SK-N-SH (cell line): ENCODE measurements around the gene BAD.

Experiments used
- CHD2 ChIP-seq: fragments of 150-350 bp; IDR thresholded peaks from 2 replicates; pipeline ENCODE4 v1.6.1; 2018; ENCODE audit warnings: low read length; ENCODE audit not compliant: partially characterized antibody
- CTCF ChIP-seq: fragments of 200-600 bp; sonication (generic); IDR thresholded peaks from 2 replicates; pipeline ENCODE4 v1.6.1; 2017; ENCODE audit warnings: antibody characterized with exemption, mild to moderate bottlenecking, moderate library complexity
- FOSL2 ChIP-seq: IDR thresholded peaks from 2 replicates; pipeline ENCODE4 v1.4.0; 2012; ENCODE audit warnings: low read depth, mild to moderate bottlenecking, moderate library complexity, borderline replicate concordance
- IRF3 ChIP-seq: fragments of 150-350 bp; IDR thresholded peaks from 2 replicates; pipeline ENCODE4 v1.6.1; 2016; ENCODE audit warnings: mild to moderate bottlenecking, low read depth, low read length
- JUND ChIP-seq: IDR thresholded peaks from 2 replicates; pipeline ENCODE4 v1.4.0; 2012
- POLR2AphosphoS5 ChIP-seq: IDR thresholded peaks from 2 replicates; pipeline ENCODE4 v1.6.1; 2012; ENCODE audit warnings: low read depth, low read length
- SIN3A ChIP-seq: IDR thresholded peaks from 2 replicates; pipeline ENCODE4 v1.6.1; 2012; ENCODE audit warnings: low read depth, mild to moderate bottlenecking, low read length, moderate library complexity, borderline replicate concordance
- TF ChIP-seq, protein P1 (sequence below): IDR thresholded peaks from 2 replicates; pipeline ENCODE4 v1.4.0; 2012; ENCODE audit warnings: low read depth
- TF ChIP-seq, protein P2 (sequence below): IDR thresholded peaks from 2 replicates; pipeline ENCODE4 v1.4.0; 2012; ENCODE audit warnings: low read depth, borderline replicate concordance

GRCh38 chr11:64285885-64286800 lies 1.7 kb upstream of the BAD start:
- peak; percentile 32 for TF ChIP-seq CTCF
- no peak for TF ChIP-seq FOSL2
- TF ChIP-seq IRF3: no peak
- TF ChIP-seq JUND: no peak
- TF ChIP-seq SIN3A: no peak
- TF ChIP-seq POLR2AphosphoS5: no peak
- TF ChIP-seq, protein P1, sequence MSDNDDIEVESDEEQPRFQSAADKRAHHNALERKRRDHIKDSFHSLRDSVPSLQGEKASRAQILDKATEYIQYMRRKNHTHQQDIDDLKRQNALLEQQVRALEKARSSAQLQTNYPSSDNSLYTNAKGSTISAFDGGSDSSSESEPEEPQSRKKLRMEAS: no peak
- TF ChIP-seq CHD2: no peak
- TF ChIP-seq, protein P2, sequence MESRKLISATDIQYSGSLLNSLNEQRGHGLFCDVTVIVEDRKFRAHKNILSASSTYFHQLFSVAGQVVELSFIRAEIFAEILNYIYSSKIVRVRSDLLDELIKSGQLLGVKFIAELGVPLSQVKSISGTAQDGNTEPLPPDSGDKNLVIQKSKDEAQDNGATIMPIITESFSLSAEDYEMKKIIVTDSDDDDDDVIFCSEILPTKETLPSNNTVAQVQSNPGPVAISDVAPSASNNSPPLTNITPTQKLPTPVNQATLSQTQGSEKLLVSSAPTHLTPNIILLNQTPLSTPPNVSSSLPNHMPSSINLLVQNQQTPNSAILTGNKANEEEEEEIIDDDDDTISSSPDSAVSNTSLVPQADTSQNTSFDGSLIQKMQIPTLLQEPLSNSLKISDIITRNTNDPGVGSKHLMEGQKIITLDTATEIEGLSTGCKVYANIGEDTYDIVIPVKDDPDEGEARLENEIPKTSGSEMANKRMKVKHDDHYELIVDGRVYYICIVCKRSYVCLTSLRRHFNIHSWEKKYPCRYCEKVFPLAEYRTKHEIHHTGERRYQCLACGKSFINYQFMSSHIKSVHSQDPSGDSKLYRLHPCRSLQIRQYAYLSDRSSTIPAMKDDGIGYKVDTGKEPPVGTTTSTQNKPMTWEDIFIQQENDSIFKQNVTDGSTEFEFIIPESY: no peak
